HG02885 (cell line): ENCODE data around the gene SCN8A.
"Not testable (repeated sequence)": the region's sequence is repeated elsewhere in the genome, so short reads cannot be mapped to it uniquely, and the experiment has no call there.

Experiments
- ATAC-seq: cut with Tn5 transposase; IDR thresholded peaks from one replicate; pipeline ENCODE4 v1.9.1; 2021; ENCODE audit warnings: mild to moderate bottlenecking; ENCODE audit not compliant: unreplicated experiment, poor library complexity

Gene SCN8A

GRCh38 chr12:51591016-51591901, at the start of gene SCN8A:
TSS of gene SCN8A (plus strand) at chr12:51591233. CDS start at chr12:51662818, 71,585 bp downstream.
- ATAC-seq: peak; percentile 44

GRCh38 chr12:51546097-51546496, 44.9 kb upstream of the SCN8A start:
- ATAC-seq: no peak

GRCh38 chr12:51547606-51548005, 43.4 kb upstream of the SCN8A start:
- ATAC-seq: no peak

DNA sequence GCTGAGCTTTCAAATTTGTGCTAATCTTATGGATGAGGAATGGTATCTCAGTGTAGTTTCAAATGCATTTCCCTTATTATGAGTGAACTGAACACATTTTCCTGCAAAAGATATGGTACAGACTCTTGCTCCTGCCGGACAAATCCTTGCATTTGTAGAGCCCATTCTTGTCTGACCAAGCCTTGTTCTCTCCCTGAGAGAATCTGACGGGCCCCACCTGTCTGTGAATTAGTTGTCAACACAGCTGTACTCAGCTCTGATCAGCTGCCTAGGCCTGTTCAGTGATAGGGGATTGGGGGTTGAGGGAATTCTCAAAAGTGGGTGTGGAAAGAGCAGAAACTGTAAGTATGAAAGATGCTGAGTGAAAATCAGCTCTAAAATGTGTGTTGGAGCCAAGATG, 42.8 kb upstream of the SCN8A start:
- no peak for ATAC-seq

- ATAC-seq: no peak
Observed at GRCh38 chr12:51549637-51550036, 41.4 kb upstream of the SCN8A start.

DNA sequence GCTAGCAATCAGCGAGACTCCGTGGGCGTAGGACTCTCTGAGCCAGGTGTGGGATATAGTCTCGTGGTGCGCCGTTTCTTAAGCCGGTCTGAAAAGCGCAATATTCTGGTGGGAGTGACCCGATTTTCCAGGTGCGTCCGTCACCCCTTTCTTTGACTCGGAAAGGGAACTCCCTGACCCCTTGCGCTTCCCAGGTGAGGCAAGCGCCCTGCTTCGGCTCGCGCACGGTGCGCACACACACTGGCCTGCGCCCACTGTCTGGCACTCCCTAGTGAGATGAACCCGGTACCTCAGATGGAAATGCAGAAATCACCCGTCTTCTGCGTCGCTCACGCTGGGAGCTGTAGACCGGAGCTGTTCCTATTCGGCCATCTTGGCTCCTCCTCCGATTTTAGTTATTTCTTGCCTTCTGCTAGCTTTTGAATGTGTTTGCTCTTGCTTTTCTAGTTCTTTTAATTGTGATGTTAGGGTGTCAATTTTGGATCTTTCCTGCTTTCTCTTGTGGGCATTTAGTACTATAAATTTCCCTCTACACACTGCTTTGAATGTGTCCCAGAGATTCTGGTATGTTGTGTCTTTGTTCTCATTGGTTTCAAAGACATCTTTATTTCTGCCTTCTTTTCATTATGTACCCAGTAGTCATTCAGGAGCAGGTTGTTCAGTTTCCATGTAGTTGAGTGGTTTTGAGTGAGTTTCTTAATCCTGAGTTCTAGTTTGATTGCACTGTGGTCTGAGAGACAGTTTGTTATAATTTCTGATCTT, 22.6 kb upstream of the SCN8A start:
- not testable (repeated sequence) for ATAC-seq

- ATAC-seq: no peak
Observed at GRCh38 chr12:51579321-51579850, 11.6 kb upstream of the SCN8A start.

DNA sequence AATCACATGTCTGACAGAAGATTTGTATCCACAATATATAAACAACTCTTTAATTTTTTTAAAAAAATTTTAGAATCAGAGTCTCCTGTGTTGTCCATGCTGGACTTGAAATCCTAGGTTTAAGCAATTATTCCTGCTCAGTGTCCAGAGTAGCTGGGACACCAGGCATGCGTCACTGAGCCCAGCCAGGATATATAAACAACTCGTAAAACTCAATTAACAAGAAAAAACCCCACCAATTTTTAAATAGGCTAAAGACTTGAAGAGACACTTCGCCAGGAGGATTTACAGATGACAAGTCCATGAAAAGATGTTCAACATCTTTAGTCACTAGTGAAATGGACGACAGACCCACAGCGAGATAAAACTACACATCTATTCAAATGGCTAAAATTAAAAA, 2.0 kb upstream of the SCN8A start:
- ATAC-seq: no peak

GRCh38 chr12:51589557-51590176, 1.4 kb upstream of the SCN8A start:
- no peak for ATAC-seq

- ATAC-seq: peak; percentile 88
Observed at GRCh38 chr12:51590347-51591015, 552 bp upstream of the SCN8A start.

DNA sequence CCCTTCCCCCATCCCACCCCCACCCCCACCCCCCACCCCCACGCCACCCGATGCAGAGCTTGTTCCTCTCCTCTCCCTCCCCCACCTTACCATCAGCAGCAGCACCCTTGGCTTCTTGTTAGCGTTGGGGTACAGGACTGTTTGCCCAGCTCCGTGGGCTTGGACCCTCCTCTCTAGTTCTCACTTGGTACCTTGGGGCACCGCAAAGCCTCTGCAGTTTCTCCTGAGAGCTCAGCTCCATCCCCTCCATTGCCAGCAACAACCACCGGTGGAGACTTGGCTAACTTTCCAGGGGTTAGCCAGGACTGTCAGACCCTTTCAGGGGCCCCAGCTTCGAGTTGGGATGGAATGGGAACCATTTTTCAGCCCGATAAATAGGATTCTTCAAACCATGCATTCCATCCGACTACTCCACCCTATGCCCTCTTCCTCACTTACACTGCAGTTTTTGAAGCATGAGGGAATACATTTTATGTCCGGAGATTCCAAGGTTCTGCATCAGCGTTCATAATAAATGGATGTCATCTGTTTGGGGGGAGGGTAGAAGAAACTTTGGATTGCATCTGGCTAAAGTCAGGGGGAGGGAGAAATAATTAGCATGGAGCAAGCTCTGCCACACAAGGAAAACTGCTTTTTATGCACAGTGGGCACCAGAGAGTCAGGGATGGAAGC, 1.1 kb downstream of the SCN8A start:
- ATAC-seq: no peak

DNA sequence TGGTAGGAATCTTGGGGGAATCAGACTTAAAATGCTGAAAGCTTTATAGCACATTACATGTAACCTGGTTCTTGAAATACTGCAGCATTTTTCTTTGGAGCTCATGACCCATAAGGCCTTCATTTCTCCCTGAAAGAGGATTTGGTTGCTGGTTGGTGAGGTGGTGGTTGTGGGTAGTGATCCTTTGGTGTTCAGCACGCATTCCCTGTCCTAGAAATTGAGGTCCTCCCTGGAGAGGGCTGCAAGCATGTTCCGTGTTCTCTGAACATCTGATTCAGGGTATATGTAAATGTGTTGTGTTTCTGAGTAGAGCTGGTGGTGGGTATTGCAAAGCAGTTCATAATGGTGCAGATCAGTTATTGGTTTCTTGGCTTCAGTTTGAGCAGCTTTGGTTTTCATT, 2.0 kb downstream of the SCN8A start:
- no peak for ATAC-seq

- no peak for ATAC-seq
Observed at GRCh38 chr12:51593539-51593938, 2.5 kb downstream of the SCN8A start.

DNA sequence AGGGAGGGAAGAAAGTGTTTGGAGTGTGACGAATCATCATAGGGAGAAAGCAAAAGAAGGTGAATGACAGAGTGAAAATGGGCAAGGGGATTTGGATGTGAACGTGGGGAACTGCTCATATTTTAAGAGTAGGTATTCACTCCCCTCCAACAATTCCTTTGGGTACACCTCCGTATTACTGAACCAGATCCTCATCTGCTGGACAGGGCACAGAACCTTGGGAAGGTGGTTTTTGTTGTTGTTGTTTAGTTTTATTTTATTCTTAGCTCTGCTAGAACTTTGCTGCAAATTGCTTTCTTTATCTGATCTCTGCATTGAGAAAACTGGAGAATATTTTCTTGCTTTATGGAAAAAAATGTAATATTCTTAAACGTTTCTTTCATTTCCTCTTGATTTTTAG, 7.1 kb downstream of the SCN8A start:
- ATAC-seq: no peak

DNA sequence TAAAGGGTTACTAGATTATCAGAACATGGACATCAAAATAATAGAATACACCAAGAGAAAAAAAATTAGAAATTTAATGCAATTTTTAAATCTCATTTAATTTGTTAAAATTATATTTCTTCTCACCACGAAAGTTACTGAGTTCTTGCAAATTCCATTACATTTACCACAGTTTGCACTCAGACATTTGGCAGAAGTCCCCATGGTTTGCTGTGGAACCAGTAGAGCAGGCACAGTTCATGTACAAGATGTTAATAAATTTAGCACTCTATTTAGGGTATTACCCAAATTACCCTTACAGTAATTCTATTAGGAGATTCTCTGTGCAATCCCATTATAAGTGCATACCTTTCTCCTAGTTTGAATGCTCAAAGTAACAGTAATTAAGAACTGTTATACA, 9.7 kb downstream of the SCN8A start:
- ATAC-seq: no peak

DNA sequence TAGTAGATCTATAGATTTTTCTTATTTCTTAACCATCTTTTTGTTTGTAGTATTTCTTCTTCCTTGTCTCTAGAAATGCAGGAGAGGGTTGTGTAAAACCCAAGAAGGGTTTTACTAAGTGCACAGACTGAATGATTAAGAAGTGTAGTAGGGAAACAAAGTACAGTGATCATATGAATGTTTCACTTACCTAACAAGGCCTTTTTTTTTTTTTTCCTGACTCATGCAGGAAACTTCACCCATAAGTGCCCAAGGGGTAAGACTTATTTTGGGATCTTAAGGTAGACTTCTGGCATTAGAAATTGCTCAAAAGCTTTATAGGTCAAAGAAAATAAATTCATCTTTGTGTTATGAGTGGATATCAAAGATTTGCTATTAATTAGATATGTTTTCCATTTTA, 10.2 kb downstream of the SCN8A start:
- no peak for ATAC-seq

DNA sequence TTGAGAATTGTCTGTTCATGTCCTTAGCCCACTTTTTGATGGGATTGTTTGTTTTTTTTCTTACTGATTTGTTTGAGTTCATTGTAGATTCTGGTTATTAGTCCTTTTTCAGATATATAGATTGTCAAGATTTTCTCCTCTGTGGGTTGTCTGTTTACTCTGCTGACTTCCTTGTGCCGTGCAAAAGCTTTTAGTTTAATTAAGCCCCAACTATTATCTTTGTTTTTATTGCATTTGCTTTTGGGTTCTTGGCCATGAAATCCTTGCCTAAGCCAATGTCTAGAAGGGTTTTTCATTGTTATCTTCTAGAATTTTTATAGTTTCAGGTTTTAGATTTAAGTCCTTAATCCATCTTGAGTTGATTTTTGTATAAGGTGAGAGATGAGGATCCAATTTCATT, 14.9 kb downstream of the SCN8A start:
- ATAC-seq: not testable (repeated sequence)

- not testable (repeated sequence) for ATAC-seq
Observed at GRCh38 chr12:51607197-51607596, 16.2 kb downstream of the SCN8A start.

- no peak for ATAC-seq
Observed at GRCh38 chr12:51620448-51620847, 29.4 kb downstream of the SCN8A start.
